Thymus (tissue), 11 donors: ENCODE measurements around the gene PBXIP1. TPM values are rescaled to one million over a fixed set of nuclear protein-coding genes. Genes with fewer than 3 reads are reported as not detected.
"Not testable (repeated sequence)": the region's sequence is repeated elsewhere in the genome, so short reads cannot be mapped to it uniquely, and the experiment has no call there.

ENCODE experiments used
- DNase-seq, 9 donors: peaks; one replicate each; pipeline ENCODE4 v3.0.0-alpha.2; 2013; ENCODE audit warnings: low spot score in 9 of 9, low read depth in 6 of 9, missing footprints in 1 of 9
- H3K27ac ChIP-seq, 2 donors: one replicate each; pipeline ENCODE4 v1.5.1; 2013; ENCODE audit warnings: control low read depth in 1 of 2, low read depth in 1 of 2, low read length in 1 of 2, mild to moderate bottlenecking in 1 of 2, moderate library complexity in 1 of 2
- H3K27me3 ChIP-seq, 2 donors: one replicate each; pipeline ENCODE4 v1.5.1; 2013; ENCODE audit warnings: low read length in 1 of 2; ENCODE audit not compliant: control insufficient read depth in 2 of 2, insufficient read depth in 1 of 2
- H3K36me3 ChIP-seq, 2 donors: one replicate each; pipeline ENCODE4 v1.5.1; 2013; ENCODE audit warnings: low read length in 1 of 2, mild to moderate bottlenecking in 1 of 2, moderate library complexity in 1 of 2; ENCODE audit not compliant: control insufficient read depth in 2 of 2, insufficient read depth in 2 of 2
- H3K4me1 ChIP-seq, 2 donors: one replicate each; pipeline ENCODE4 v1.5.1; 2013; ENCODE audit warnings: low read length in 2 of 2; ENCODE audit not compliant: control insufficient read depth in 2 of 2, insufficient read depth in 2 of 2
- H3K4me3 ChIP-seq, 2 donors: one replicate each; pipeline ENCODE4 v1.5.1; 2013; ENCODE audit warnings: low read length in 2 of 2, control low read depth in 1 of 2, mild to moderate bottlenecking in 1 of 2
- H3K9me3 ChIP-seq, 2 donors: one replicate each; pipeline ENCODE4 v1.5.1; 2013; ENCODE audit warnings: low read length in 1 of 2, mild to moderate bottlenecking in 1 of 2; ENCODE audit not compliant: control insufficient read depth in 2 of 2, insufficient read depth in 1 of 2
- WGBS: extraction: QIAGEN DNeasy Blood & Tissue Kit; methylation state at CpG from one replicate; pipeline ENCODE4 v1.1.7; 2013; 5-methylcytosine and 5-hydroxymethylcytosine counted together
- polyA plus RNA-seq: library from polyadenylated mRNA; stranded (reverse); fragments of 200-250 nt; gene quantifications from one replicate; pipeline ENCODE4 v1.2.3, GENCODE V29; 2013
- total RNA-seq: library from RNA; stranded (reverse); fragments of 120-200 nt; gene quantifications from one replicate; pipeline ENCODE4 v1.2.4, GENCODE V29; 2013
- donor health status: healthy.

The PBXIP1 gene
- total and polyA plus RNA-seq, 2 donors = 91.5 to 104 TPM

DNA sequence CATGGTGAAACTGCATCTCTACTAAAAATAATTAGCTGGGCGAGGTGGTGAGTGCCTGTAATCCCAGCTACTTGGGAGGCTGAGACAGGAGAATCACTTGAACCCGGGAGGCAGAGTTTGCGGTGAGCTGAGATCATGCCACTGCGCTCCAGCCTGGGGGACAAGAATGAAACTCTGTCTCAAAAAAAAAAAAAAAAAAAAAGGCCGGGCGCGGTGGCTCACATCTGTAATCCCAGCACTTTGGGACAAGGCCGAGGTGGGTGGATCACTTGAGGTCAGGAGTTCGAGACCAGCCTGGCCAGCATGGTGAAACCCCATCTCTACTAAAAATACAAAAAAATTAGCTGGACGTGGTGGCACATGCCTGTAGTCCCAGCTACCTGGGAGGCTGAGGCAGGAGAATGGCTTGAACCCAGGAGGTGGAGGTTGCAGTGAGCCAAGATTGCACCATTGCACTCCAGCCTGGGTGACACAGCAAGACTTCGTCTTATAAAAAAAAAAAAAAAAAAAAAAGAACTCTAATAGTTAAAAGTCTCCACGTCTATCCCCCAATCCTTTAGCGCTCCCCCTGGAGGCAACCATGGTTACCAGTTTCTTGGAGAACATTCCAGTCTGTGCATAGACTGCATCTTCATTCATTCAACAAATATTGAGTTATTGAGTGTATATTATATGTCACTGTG lies 39.5 kb upstream of the PBXIP1 start:
- not testable (repeated sequence) for H3K4me3 ChIP-seq, H3K36me3 ChIP-seq, DNase-seq, H3K27ac ChIP-seq, H3K9me3 ChIP-seq
- 73% methylated on average over 13 of the region's 13 CpGs for WGBS
- peaks cover 34 to 67% of the 10 kb centered on the region in 2 donors for H3K27me3 ChIP-seq
- H3K4me1 ChIP-seq = peaks cover 3 to 34% of the 10 kb centered on the region in 2 donors

- peaks cover 0 to 3% of the 10 kb centered on the region in 2 donors for H3K9me3 ChIP-seq
- peaks cover 1 to 27% of the 10 kb centered on the region in 2 donors for H3K4me1 ChIP-seq
- no peak overlapping the region for H3K27ac ChIP-seq
- no peak overlapping the region for H3K4me3 ChIP-seq
- no peak for DNase-seq
- 43% methylated on average over 3 of the region's 3 CpGs for WGBS
- peaks cover 26 to 58% of the 10 kb centered on the region in 2 donors for H3K27me3 ChIP-seq
- peaks cover 4 to 8% of the 10 kb centered on the region in 2 donors for H3K36me3 ChIP-seq
Measured at GRCh38 chr1:154994591-154994990, 38.7 kb upstream of the PBXIP1 start.

GRCh38 chr1:154994269-154994587 lies 38.3 kb upstream of the PBXIP1 start:
- H3K27ac ChIP-seq = no peak overlapping the region
- H3K4me1 ChIP-seq = peaks cover 0 to 23% of the 10 kb centered on the region in 2 donors
- WGBS = 93% methylated on average over 1 of the region's 1 CpG
- H3K9me3 ChIP-seq = peaks cover 0 to 3% of the 10 kb centered on the region in 2 donors
- peaks cover 6 to 11% of the 10 kb centered on the region in 2 donors for H3K36me3 ChIP-seq
- H3K4me3 ChIP-seq = no peak overlapping the region
- DNase-seq = no peak
- H3K27me3 ChIP-seq = peaks cover 25 to 55% of the 10 kb centered on the region in 2 donors

GRCh38 chr1:154993572-154994268 lies 37.8 kb upstream of the PBXIP1 start, which contains the start of gene LENEP:
Gene LENEP (plus strand): TSS chr1:154993586. CDS start chr1:154993608, 22 bp downstream.
- Histone ChIP-seq H3K4me1 (peaks cover 0 to 18% of the 10 kb centered on the region in 2 donors), H3K36me3 (peaks cover 11 to 14% of the 10 kb centered on the region in 2 donors), H3K4me3 (no peak within 1 kb of the TSS), H3K27me3 (peaks cover 23 to 50% of the 10 kb centered on the region in 2 donors), H3K9me3 (peaks cover 0 to 3% of the 10 kb centered on the region in 2 donors), H3K27ac (no peak within 1 kb of the TSS)
- DNase-seq = no peak
- WGBS = 91% methylated on average over 8 of the region's 8 CpGs

GRCh38 chr1:154992721-154993571 lies 37.0 kb upstream of the PBXIP1 start:
- WGBS = 93% methylated on average over 14 of the region's 14 CpGs
- H3K4me3 ChIP-seq = no peak overlapping the region
- H3K9me3 ChIP-seq = peaks cover 0 to 3% of the 10 kb centered on the region in 2 donors
- peaks cover 0 to 10% of the 10 kb centered on the region in 2 donors for H3K4me1 ChIP-seq
- no peak overlapping the region for H3K27ac ChIP-seq
- peaks cover 22 to 43% of the 10 kb centered on the region in 2 donors for H3K27me3 ChIP-seq
- H3K36me3 ChIP-seq = peaks cover 18 to 22% of the 10 kb centered on the region in 2 donors
- no peak for DNase-seq

DNA sequence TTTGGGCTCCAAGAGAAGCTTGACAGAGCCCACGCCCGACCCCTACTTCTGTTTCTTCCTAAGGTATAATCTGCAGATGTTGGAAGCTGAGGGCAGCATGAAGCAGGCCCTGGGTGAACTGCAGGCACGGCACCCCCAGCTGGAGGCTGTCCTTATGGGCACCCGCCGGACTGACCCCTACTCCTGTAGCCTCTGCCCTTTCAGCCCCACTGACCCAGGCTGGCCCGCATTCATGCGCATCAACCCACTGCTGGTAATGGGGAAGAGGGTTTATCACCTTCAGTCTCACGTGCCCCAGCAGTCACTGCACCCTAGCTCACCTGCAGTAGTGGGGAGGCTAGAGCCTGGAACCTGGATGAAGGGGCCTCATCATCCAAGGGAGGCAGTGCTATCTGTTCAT lies 34.4 kb upstream of the PBXIP1 start:
- peaks cover 22 to 31% of the 10 kb centered on the region in 2 donors for H3K36me3 ChIP-seq
- H3K9me3 ChIP-seq = no peaks in the 10 kb centered on the region
- no peak overlapping the region for H3K4me3 ChIP-seq
- no peak overlapping the region for H3K27ac ChIP-seq
- DNase-seq = no peak
- no peaks in the 10 kb centered on the region for H3K4me1 ChIP-seq
- WGBS = 96% methylated on average over 8 of the region's 8 CpGs
- H3K27me3 ChIP-seq = peaks cover 0 to 19% of the 10 kb centered on the region in 2 donors

GRCh38 chr1:154989195-154989860 lies 33.4 kb upstream of the PBXIP1 start:
- no peaks in the 10 kb centered on the region for H3K9me3 ChIP-seq
- peaks cover 22 to 34% of the 10 kb centered on the region in 2 donors for H3K36me3 ChIP-seq
- H3K4me3 ChIP-seq = no peak overlapping the region
- H3K27me3 ChIP-seq = peaks cover 0 to 10% of the 10 kb centered on the region in 2 donors
- peaks cover 0 to 2% of the 10 kb centered on the region in 2 donors for H3K4me1 ChIP-seq
- no peak for DNase-seq
- H3K27ac ChIP-seq = no peak overlapping the region
- 94% methylated on average over 3 of the region's 3 CpGs for WGBS

GRCh38 chr1:154988058-154988954 lies 32.4 kb upstream of the PBXIP1 start:
- Histone ChIP-seq H3K4me3 (no peak overlapping the region), H3K27ac (no peak overlapping the region), H3K9me3 (no peaks in the 10 kb centered on the region), H3K36me3 (peaks cover 22 to 34% of the 10 kb centered on the region in 2 donors), H3K4me1 (peaks cover 9 to 12% of the 10 kb centered on the region in 2 donors), H3K27me3 (no peaks in the 10 kb centered on the region)
- DNase-seq = no peak
- 98% methylated on average over 17 of the region's 17 CpGs for WGBS
